Esophagus (tissue), 2 donors: Measurements from ENCODE around the gene EN1. TPM values are rescaled to one million over a fixed set of nuclear protein-coding genes. Genes with fewer than 3 reads are reported as not detected.

ENCODE experiments used
- H3K27ac ChIP-seq, 2 donors: one replicate each; pipeline ENCODE4 v1.5.1; 2013; ENCODE audit warnings: low read depth in 2 of 2, mild to moderate bottlenecking in 2 of 2, inconsistent platforms in 1 of 2, low read length in 1 of 2, moderate library complexity in 1 of 2
- H3K27me3 ChIP-seq, 2 donors: one replicate each; pipeline ENCODE4 v1.6.1; 2013; ENCODE audit warnings: low read length in 2 of 2, control low read depth in 1 of 2, mild to moderate bottlenecking in 1 of 2; ENCODE audit not compliant: insufficient read depth in 2 of 2, control insufficient read depth in 1 of 2
- H3K36me3 ChIP-seq, 2 donors: one replicate each; pipeline ENCODE4 v1.6.1; 2013; ENCODE audit warnings: low read length in 1 of 2; ENCODE audit not compliant: control insufficient read depth in 2 of 2, insufficient read depth in 2 of 2
- H3K4me1 ChIP-seq, 2 donors: one replicate each; pipeline ENCODE4 v1.6.1; 2013; ENCODE audit warnings: low read length in 1 of 2; ENCODE audit not compliant: control insufficient read depth in 2 of 2, insufficient read depth in 2 of 2
- H3K4me3 ChIP-seq, 2 donors: one replicate each; pipeline ENCODE4 v1.5.1; 2013; ENCODE audit warnings: low read length in 2 of 2, mild to moderate bottlenecking in 2 of 2, low read depth in 1 of 2, moderate library complexity in 1 of 2
- H3K9me3 ChIP-seq, 2 donors: one replicate each; pipeline ENCODE4 v1.6.1; 2013; ENCODE audit warnings: mild to moderate bottlenecking in 2 of 2, low read depth in 1 of 2, low read length in 1 of 2, moderate library complexity in 1 of 2; ENCODE audit not compliant: control insufficient read depth in 2 of 2, insufficient read depth in 1 of 2
- WGBS, 2 donors: extraction: QIAGEN DNeasy Blood & Tissue Kit; methylation state at CpG; one replicate each; pipeline ENCODE4 v1.1.7; 2013; 5-methylcytosine and 5-hydroxymethylcytosine counted together
- polyA plus RNA-seq, 2 donors: library from polyadenylated mRNA; stranded (reverse); fragments of 200-250 nt; gene quantifications; one replicate each; pipeline ENCODE4 v1.2.3, GENCODE V29; 2013
- donor health status: healthy with polysubstance abuse.
- donor health status: Bipolar disorder and iron deficiency.

EN1 gene
- polyA plus RNA-seq = not detected

DNA sequence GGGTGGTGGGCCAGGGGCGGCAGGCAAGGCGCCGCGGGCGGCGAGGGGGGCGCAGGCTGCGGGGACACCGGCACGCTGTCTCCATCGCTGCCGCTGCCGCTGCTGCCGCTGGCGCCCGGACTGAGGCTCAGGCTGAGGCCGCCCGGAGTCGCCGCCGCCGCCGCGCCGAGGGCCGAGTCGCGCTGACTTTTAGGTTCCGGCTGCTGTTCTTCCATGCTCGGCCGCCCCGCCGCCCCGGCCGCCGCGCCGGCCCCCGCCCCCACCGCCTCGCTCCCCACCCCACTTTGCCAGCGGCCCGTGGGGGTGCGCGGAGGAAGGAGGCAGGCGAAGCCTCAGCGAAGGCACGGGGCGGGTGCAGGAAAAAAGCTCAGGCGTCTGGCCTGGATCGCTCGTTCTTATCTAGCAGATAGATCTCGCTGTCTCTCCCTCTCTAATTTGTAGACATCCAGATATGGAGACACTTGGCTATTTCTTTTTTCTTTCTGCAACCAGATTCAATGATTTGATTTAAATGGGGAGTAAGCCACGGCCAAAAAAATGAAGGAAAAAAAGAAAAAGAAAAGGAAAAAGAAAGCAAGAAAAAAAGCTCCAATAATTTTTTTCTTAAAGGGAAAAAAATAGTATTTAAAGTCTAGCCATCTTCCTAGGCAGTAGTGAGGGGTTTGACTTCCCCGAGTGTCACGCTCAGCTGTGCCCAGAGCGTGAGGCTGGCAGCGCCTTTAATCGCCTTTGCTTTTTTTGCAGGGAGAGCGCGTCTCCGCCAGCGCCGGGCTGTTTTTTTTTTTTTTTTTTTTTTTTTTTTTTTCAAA lies at the start of gene EN1:
EN1 (minus strand) TSS at position 696 of the 809 bp plus-strand sequence; CDS start at position 215, 481 bp downstream.
- 3% methylated on average over 46 to 64 of the region's 64 CpGs for WGBS, 2 donors
- peak within 1 kb of the TSS; percentile 5 to 41 for H3K4me3 ChIP-seq
- H3K9me3 ChIP-seq = peaks cover 2% of the 10 kb centered on the region in 2 donors
- H3K27ac ChIP-seq = no peak within 1 kb of the TSS
- H3K27me3 ChIP-seq = peaks cover 24 to 63% of the 10 kb centered on the region in 2 donors
- peaks cover 7 to 8% of the 10 kb centered on the region in 2 donors for H3K4me1 ChIP-seq
- H3K36me3 ChIP-seq = no peaks in the 10 kb centered on the region

DNA sequence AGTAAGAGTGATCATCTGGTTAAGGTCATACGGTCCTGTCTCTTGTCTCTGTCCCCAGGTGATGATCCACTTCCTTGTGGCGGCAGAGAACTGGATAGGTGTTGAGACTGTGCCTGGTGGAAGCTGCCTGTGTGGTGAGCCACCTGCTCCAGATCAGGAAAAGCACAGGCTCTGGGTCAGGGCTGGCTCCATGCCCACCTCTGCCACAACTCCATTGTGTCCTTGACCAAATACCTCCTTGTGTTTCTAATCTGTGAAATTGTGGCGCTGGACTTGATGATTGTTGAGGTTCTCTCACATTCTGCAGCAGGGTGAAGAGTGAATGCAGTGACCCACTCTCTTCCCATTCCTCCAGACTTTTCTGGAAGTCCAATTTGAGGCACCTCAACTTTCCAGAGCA lies 45.7 kb upstream of the EN1 start:
- Histone ChIP-seq H3K27ac (no peak overlapping the region), H3K9me3 (no peaks in the 10 kb centered on the region)
- 84 to 88% methylated on average over 3 of the region's 3 CpGs for WGBS, 2 donors

DNA sequence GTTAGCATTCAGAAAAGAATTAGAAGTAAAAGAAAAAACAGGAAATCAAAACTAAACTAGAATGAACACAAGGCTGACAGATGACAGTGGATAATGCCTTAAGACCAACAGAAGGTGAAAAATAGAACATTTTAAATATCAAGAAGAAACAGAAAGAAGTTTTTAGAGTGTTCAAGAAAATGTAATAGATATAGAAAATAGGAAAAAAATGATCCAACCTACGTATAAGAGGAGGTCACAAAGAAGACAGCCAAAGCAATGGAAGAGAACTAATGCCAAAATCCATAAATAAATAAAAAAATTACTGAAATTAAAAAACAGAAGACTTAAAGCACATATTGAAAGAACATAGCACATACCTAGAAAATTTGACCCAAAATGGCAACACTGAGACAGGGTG lies 42.5 kb upstream of the EN1 start:
- WGBS, 2 donors = 71 to 75% methylated on average over 1 of the region's 1 CpG
- Histone ChIP-seq H3K27me3 (no peaks in the 10 kb centered on the region), H3K4me1 (no peaks in the 10 kb centered on the region), H3K36me3 (no peaks in the 10 kb centered on the region), H3K4me3 (no peak overlapping the region), H3K9me3 (no peaks in the 10 kb centered on the region), H3K27ac (no peak overlapping the region)

More for the DNA sequence above, 45.7 kb upstream of the EN1 start:
- Histone ChIP-seq H3K4me3 (no peak overlapping the region), H3K4me1 (no peaks in the 10 kb centered on the region), H3K27me3 (no peaks in the 10 kb centered on the region), H3K36me3 (no peaks in the 10 kb centered on the region)

DNA sequence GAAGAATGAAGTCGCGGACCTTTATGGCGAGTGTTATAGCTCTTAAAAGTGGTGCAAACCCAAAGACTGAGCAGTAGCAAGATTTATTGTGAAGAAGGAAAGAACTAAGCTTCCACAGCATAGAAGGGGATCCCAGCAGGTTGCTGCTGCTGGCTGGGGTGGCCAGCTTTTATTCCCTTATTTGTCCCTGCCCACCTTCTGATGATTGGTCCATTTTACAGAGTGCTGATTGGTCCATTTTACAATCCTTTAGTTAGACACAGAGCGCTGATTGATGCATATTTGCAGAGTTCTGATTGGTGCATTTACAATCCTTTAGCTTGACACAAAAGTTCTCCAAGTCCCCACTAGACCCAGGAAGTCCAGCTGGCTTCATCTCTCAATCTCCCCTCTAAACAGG lies 36.3 kb upstream of the EN1 start:
- Histone ChIP-seq H3K9me3 (no peaks in the 10 kb centered on the region), H3K4me3 (no peak overlapping the region), H3K4me1 (peaks cover 0 to 6% of the 10 kb centered on the region in 2 donors), H3K27ac (no peak overlapping the region), H3K27me3 (no peaks in the 10 kb centered on the region), H3K36me3 (no peaks in the 10 kb centered on the region)
- WGBS, 2 donors = 90 to 96% methylated on average over 4 of the region's 4 CpGs

DNA sequence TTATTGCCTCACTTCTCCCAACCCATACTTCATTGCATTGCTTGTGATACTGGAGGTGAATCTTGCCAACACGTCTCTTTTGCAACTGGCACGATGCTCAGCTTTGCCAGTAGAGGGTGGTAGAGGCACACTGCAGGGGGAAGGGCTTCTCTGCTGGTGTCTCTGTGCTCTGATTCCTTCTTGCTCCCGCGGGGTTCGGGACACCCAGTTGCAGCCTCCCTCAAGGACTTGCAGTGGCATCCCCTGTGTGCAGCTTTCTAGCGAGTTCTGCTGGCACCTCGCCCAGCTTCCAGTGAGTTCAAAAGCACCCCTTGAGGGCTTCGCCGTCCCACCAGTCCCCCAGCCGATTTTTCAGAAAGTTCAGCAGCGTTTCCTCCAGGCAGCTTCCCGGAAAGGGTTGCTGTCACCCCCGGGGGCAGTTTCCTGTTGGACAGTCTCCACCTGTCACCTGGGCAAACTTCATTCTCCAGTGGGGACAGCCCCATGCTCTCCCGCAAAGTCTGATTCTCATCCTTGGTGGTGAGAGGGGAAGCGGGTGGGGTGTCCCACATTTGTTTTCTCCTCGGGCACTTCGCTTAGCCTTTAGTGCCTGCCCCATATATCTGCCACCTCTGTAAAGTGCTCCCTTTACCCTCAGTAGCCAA lies 35.4 kb upstream of the EN1 start:
- WGBS, 2 donors = 21 to 26% methylated on average over 17 of the region's 17 CpGs
- peak overlapping the region in 1 of 2 donors; percentile 23 for H3K4me3 ChIP-seq

DNA sequence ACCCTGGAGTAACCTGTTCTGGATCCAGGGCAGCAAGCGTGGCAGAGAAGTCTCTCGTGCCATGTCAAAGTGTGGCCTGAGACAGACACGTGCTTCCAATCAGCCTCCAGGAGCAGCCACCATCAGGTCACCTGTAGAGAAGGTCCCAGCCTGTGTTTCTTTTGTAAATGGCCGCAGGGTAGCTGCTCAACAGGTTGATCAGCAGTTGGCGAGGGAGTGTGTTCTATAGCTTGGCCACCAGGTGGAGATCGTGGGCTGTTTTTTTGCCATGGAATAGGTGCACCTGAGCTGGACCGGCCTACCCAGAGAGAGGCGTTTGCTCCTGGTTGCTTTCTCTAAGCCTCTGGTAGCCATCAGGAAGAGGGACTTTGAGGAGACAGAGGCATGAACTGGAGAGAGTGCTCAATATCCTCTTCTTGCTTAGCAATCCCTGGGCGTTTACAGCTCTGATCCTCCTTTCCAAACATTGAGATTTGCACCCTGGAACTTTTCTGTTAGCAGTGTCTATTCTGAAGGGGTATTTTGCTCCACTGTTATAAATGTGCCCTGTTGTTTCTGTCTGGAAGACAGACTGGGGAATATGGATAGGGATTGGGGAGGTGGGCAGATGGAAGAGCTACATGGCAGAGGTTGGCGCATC lies 34.2 kb upstream of the EN1 start:
- Histone ChIP-seq H3K27ac (no peak overlapping the region), H3K4me3 (no peak overlapping the region), H3K4me1 (peaks cover 0 to 6% of the 10 kb centered on the region in 2 donors), H3K36me3 (no peaks in the 10 kb centered on the region), H3K9me3 (no peaks in the 10 kb centered on the region), H3K27me3 (no peaks in the 10 kb centered on the region)
- 16 to 17% methylated on average over 10 of the region's 10 CpGs for WGBS, 2 donors

More for the DNA sequence above, 35.4 kb upstream of the EN1 start:
- Histone ChIP-seq H3K36me3 (no peaks in the 10 kb centered on the region), H3K27ac (no peak overlapping the region), H3K4me1 (peaks cover 0 to 6% of the 10 kb centered on the region in 2 donors), H3K27me3 (no peaks in the 10 kb centered on the region), H3K9me3 (no peaks in the 10 kb centered on the region)

DNA sequence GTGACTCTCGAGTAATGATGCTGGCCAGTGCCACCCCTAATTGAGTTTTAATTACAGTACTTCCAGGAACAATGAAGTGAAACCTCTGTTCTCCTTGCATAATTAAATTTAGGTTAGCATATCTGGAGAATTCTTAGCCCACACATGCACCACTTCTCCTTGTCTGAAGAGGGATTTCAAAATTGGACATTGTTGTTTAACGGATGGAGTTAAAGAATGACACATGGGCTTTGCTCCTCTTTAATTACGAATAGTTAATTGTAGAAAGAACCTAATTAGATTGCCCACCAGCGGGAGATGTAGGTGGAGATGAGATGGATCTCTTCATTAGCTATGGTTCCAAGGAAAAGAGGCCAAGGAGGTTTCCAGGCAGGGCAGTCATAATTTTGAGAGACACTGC lies 33.1 kb upstream of the EN1 start:
- H3K4me3 ChIP-seq = no peak overlapping the region
- 73 to 76% methylated on average over 4 of the region's 4 CpGs for WGBS, 2 donors
- H3K36me3 ChIP-seq = no peaks in the 10 kb centered on the region
- H3K27me3 ChIP-seq = no peaks in the 10 kb centered on the region
- no peak overlapping the region for H3K27ac ChIP-seq
- H3K9me3 ChIP-seq = no peaks in the 10 kb centered on the region
- peaks cover 0 to 6% of the 10 kb centered on the region in 2 donors for H3K4me1 ChIP-seq

DNA sequence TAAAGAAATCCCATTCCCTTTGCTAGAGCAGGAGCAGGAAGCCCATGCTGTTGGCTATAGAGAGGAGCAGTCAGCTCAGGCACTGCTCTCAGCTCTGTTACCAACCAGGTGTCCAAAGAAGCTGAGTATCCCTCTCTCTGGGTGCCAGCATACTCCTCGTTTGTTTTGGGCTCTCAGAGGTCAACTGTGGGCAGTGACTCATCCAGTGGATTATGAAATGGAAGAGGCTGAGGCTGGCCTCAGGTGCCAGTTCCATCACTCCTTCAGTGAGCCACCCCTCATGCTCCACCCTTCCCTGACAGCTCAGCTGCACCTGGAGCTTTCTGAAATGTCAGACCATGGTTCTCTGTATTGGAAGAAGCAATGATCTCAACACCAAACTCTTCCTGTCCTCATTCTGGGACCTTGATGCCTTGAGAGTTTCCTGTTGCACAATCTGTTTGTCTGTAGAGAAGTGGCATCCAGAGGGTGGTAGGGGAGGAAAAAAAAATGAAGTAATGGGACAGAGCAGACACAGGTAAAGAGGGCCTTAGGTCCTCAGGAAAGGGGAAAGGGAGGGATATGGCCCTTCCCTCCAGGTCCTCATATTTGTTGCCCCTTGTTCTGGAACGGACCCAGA lies 31.2 kb upstream of the EN1 start:
- 43 to 44% methylated on average over 2 of the region's 2 CpGs for WGBS, 2 donors

DNA sequence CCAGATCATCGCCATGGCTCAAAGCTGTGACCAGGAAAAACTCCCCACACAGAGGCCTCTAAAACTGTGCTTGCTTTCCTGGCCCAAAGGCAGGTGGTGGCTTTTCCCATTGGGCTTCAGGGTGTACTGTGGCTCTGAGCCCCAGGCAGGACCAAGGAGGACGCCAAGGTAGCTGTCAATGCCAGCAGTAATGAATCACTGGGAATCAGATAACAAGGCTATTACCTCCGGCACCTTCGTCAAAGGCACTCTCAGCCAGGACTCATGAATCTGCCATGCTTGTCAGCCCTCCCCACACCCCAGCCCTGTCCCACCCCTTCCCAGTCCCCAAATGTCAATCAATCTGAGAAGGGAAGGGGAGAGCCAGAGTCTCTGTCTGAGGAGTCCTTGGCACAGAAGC lies 27.9 kb upstream of the EN1 start:
- no peak overlapping the region for H3K27ac ChIP-seq
- H3K27me3 ChIP-seq = peaks cover 0 to 5% of the 10 kb centered on the region in 2 donors
- WGBS, 2 donors = 32 to 34% methylated on average over 4 of the region's 4 CpGs
- H3K9me3 ChIP-seq = no peaks in the 10 kb centered on the region
- H3K4me1 ChIP-seq = no peaks in the 10 kb centered on the region
- no peak overlapping the region for H3K4me3 ChIP-seq
- H3K36me3 ChIP-seq = no peaks in the 10 kb centered on the region

More for the DNA sequence above, 31.2 kb upstream of the EN1 start:
- Histone ChIP-seq H3K36me3 (no peaks in the 10 kb centered on the region), H3K27ac (no peak overlapping the region), H3K9me3 (no peaks in the 10 kb centered on the region), H3K27me3 (peaks cover 0 to 5% of the 10 kb centered on the region in 2 donors), H3K4me3 (no peak overlapping the region), H3K4me1 (peaks cover 0 to 6% of the 10 kb centered on the region in 2 donors)
